Measurements from ENCODE around the gene SESN2.
"Not testable (repeated sequence)": the region's sequence is repeated elsewhere in the genome, so short reads cannot be mapped to it uniquely, and the experiment has no call there.

The SESN2 gene

GRCh38 chr1:28288487-28288886 lies 29.2 kb downstream of the SESN2 start:
- DNase-seq (ENCODE audit: low spot score): no peak

GRCh38 chr1:28290851-28291250 lies 31.5 kb downstream of the SESN2 start:
- no peak for DNase-seq (ENCODE audit: low spot score)

GRCh38 chr1:28291711-28292110 lies 32.4 kb downstream of the SESN2 start:
- no peak for DNase-seq (ENCODE audit: low spot score)

- no peak for DNase-seq (ENCODE audit: low spot score)
Measured at GRCh38 chr1:28295936-28296335, 36.6 kb downstream of the SESN2 start.

GRCh38 chr1:28296401-28297261 lies 37.3 kb downstream of the SESN2 start:
- DNase-seq (ENCODE audit: low spot score): no peak

GRCh38 chr1:28297826-28298225 lies 38.5 kb downstream of the SESN2 start:
- DNase-seq (ENCODE audit: low spot score): peak; percentile 54

- DNase-seq (ENCODE audit: low spot score): no peak
Measured at GRCh38 chr1:28298438-28298837, 39.1 kb downstream of the SESN2 start.

- no peak for DNase-seq (ENCODE audit: low spot score)
Measured at GRCh38 chr1:28301368-28302174, 42.3 kb downstream of the SESN2 start.

GRCh38 chr1:28302247-28302646 lies 42.9 kb downstream of the SESN2 start:
- DNase-seq (ENCODE audit: low spot score): no peak

GRCh38 chr1:28306301-28306949 lies 47.1 kb downstream of the SESN2 start:
- no peak for DNase-seq (ENCODE audit: low spot score)

- DNase-seq (ENCODE audit: low spot score): no peak
Measured at GRCh38 chr1:28308750-28309149, 49.4 kb downstream of the SESN2 start.

GRCh38 chr1:28309702-28310101 lies 50.4 kb downstream of the SESN2 start:
- no peak for DNase-seq (ENCODE audit: low spot score)

- DNase-seq (ENCODE audit: low spot score): no peak
Measured at GRCh38 chr1:28313702-28314546, 54.6 kb downstream of the SESN2 start.

- no peak for DNase-seq (ENCODE audit: low spot score)
Measured at GRCh38 chr1:28314547-28314941, 55.2 kb downstream of the SESN2 start.

- DNase-seq (ENCODE audit: low spot score): no peak
Measured at GRCh38 chr1:28317014-28317413, 57.7 kb downstream of the SESN2 start.

GRCh38 chr1:28322194-28322593 lies 62.9 kb downstream of the SESN2 start:
- DNase-seq (ENCODE audit: low spot score): no peak

- DNase-seq (ENCODE audit: low spot score): no peak
Measured at GRCh38 chr1:28323720-28324119, 64.4 kb downstream of the SESN2 start.

GRCh38 chr1:28326515-28326914 lies 67.2 kb downstream of the SESN2 start:
- no peak for DNase-seq (ENCODE audit: low spot score)

- DNase-seq (ENCODE audit: low spot score): no peak
Measured at GRCh38 chr1:28326984-28327383, 67.7 kb downstream of the SESN2 start.

- not testable (repeated sequence) for DNase-seq (ENCODE audit: low spot score)
Measured at GRCh38 chr1:28327431-28327830, 68.1 kb downstream of the SESN2 start.

GRCh38 chr1:28328228-28328648 lies 68.9 kb downstream of the SESN2 start:
- DNase-seq (ENCODE audit: low spot score): no peak
